HG03378 (cell line): ENCODE measurements around the gene ETV1.

Experiments
- ATAC-seq: cut with Tn5 transposase; IDR thresholded peaks from one replicate; pipeline ENCODE4 v1.9.1; 2021; ENCODE audit warnings: mild to moderate bottlenecking, moderate library complexity; ENCODE audit not compliant: unreplicated experiment

ETV1 gene

DNA sequence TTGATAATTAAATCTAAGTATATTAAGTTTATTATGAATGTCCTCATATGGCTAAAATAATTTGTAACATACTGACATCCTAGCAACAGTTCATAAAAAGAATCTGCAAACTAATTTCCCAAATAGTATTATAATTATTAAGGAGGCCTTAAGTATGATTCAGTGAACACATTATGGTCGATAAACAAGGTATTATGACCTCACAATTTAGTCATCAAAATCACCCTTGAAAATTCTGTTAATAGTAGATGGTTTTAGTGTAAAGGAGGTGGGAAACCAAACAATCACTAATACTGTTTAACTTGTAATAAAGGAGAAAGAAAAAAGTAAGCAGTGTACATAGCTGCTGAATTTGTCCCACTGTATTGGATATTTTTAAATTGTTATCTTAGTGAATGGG lies 2.1 kb downstream of the ETV1 start:
- ATAC-seq: no peak

DNA sequence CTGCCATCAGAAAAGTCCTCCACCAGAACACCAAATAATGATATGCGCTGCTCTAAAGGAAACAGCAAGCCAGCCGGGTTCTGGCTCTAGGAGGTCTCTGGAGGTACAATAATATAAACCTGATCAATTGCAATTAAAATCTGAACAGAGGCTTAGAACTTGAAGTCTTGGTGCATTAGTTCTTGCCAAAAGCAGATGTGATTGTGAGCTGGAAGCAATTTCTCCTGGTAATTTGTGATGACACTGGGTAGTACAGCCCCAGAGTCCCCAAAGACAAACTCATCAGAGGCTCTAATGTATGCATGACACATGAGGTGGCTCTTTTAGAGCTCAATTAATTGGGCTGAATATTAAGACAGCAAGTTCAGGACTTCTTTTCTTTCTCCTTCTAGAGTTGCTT lies 3.3 kb downstream of the ETV1 start:
- ATAC-seq: no peak

DNA sequence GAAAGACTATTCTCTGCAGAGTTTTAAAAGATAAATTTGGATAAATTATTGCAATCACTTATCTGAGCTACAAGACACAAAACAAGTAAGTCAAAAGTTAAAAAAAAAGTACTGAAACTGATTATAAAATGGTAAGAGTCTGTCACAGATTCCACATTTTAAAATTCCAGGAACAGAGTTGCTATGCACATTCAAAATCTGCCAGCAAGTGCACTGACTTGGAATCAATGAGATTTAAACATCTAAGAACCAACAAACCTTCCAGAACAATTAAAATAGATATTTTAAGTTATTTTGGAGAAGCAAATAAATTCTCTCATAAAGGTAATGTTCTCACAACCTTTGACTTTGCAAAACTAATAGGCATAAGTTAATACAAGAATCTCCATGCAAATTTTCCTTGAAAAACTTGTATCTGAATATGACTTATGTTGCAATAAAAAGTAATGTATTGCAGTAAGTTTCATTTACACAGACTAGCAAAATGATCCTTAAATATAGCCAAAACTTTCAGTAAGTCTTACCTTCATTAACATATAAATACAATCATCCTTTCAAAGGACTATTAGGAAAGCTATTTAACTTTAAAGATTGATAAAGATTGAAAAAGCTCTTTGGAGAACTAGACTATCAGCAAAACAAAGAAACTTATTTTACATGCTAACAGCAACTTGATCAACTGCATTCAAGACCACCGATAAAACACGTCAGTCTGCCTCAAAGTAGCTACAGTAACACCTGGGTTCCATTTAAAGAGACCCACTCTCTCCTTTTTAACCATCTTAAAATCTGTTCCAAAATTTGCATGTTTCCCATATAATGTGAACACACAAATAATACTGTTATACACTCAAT lies 4.4 kb downstream of the ETV1 start:
- no peak for ATAC-seq

DNA sequence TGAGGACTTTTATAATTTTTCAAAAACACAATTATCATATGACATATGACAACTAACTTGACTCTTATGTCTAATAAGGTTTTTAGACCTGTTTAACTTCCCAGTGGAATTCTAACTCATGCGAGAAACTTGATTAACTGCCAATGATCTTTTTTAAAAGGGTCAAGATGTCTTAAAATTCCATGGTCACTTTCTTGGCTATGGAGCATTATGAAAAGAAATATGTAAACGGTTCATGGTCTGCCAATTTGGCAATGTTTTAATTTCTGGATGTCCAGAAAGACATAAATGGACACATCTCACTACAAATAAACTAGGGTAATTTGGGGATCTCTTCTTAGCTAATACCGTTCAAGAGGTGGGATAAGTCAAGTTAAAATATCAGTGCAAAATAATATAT lies 5.4 kb downstream of the ETV1 start:
- ATAC-seq: no peak

DNA sequence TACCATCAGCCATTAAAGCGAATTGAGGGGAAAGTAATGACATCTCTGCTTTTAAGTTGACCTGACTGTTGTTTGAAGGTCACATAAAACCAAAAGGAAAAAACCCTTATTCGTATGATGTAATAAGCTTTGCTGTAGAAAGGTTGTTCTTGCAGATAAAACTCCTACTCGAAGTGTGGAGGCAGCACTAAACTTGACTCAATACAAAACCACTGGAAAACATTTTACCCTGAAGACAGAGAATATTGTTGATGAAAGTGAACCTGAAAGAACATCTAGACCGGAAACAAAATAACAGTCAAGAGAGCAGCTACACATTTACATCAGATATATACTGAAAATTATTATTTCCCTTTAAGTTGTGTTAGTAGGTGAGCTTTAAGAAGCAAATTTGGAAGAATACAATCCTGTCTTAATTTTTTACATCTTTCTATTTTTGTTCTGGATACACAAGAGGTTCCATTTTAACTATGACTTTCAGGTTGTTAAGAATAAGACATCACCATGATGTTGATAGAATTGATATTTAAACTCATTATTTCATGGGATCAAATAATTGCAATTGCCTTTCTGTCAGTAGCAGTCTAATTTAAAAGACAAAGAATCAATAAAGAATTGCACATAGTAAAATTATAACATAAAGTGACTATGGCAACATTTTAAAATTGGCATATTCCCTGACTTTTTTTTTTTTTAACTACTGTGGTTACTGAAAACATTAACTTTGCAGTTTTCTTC lies 6.4 kb downstream of the ETV1 start:
- no peak for ATAC-seq

DNA sequence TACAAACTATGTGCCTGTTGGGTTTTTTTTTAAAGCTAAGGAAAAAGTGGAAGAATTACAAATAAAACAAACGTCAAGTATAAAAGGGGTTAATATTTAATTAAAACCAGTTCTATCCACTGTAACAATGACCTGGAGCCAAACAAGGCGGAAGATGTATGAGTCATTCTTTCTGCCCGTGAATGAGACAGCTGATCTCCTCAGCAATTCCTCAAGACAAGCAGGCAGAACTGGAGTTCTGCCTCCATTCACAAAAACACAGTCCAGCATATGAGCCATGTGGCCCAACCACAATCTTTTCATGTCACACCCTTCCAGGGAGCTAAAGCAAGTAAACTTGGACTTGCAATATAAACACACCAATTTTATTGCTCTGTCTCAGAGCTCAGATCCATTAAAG lies 8.4 kb downstream of the ETV1 start:
- ATAC-seq: no peak

- no peak for ATAC-seq
Observed at GRCh38 chr7:13980474-13980873, 9.0 kb downstream of the ETV1 start.

DNA sequence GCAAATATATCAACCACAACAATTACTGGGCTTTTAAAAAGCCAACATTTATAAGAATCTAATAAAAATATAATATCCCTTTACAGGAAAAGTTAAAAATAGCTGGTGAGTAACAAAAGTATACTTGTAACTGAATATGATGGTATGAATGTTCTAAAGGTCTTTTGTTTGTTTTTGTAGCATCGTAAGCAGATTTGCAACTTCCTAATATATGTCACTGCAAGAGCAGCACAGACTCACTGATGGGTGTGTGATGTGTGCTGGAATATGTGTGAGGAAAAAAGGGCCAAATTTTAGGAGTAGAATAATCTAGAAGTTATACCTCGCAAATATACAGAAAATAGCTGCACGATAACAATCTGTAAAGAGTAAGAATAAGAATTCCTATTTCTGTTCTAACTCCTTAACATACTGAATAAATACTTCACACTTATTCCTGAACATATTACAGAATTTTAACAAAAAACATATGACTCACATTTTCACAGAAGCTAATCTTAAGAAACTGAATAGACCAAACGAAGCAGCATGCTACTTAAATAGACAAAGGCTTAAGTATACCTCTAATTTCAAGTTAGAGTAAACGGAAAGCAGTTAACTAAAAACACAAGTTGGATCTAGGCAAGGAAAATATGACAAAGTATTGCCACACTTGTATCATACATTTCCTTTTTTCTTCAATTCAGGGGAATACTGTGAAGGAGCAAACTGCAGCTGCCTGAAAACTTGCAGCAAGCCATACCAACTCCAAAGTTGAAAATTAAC lies 9.6 kb downstream of the ETV1 start:
- no peak for ATAC-seq

DNA sequence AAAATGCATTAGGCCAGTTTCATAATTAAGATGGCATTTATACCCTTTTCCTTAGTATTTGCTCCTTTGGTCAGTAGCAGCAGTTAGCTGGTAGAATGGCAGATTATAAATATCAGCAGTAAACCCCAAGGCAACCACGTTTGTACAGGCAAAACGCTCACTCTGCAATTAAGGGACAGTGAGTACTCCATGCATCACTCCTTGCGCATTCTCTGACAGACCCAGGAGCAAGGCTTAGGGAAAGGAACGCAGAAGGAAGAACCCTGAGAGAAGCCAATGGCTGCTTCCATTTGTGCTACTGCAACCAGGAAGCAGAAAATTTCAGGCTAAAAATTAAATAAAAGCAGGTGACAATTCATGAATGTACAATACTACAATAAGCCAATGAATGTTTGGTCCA lies 12.9 kb downstream of the ETV1 start:
- no peak for ATAC-seq

DNA sequence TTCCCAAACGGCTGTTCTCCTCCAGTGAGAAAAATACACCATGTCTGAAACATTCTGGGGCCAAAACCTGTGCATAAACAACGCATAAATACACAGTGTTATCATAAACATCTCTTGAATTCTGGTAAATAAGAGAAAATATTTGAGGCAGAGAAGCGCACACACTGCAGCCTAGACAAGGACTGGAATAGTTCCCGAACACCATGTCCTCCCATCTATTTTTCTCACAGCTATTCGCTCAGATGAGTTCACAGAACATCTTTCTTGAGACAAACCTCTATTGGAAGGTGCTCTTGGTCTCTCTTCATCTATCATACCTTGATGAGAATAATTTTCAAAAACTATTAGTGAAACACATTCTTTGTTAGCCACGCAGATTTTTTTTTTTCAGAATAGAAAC lies 24.4 kb downstream of the ETV1 start:
- ATAC-seq: no peak

- ATAC-seq: no peak
Observed at GRCh38 chr7:13963925-13964324, 25.5 kb downstream of the ETV1 start.

GRCh38 chr7:13955494-13955893 lies 34.0 kb downstream of the ETV1 start:
- ATAC-seq: no peak

DNA sequence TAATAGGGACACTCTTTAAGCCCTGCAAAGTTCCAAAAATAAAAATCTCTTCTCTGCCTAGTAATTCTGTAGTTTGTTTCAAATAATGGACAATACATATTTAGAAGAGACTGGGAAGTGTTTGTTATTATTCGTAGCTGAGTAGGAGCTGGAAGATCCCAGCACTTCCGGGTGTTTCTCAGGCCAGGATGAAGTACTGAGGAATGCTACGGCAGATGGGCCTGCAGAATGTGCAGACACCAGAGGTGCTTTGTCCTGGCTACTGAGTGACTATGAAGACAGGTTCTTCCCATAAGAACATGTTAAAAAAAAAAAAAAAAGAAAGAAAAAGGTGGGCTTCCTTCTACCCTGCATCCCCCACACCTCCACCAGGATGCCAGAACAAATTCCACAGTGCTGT lies 36.1 kb downstream of the ETV1 start:
- no peak for ATAC-seq

DNA sequence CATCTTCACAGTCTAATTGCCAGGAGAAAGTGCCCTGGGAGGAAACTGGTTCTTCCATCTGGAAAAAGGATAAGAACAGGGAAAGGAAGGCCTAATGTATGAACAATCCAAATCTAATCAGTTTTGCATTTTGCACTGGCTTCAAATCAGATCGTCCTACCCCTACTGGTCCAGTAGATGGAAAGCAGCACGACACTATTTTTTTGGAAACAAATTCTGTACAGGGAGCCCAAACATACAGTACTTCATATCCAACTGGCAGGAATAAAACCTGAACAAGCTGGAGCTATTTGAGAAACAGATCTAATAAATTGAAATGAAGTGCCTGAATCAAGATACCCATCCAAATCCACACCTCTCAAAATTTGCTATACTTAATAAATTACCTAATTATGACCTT lies 36.5 kb downstream of the ETV1 start:
- no peak for ATAC-seq

DNA sequence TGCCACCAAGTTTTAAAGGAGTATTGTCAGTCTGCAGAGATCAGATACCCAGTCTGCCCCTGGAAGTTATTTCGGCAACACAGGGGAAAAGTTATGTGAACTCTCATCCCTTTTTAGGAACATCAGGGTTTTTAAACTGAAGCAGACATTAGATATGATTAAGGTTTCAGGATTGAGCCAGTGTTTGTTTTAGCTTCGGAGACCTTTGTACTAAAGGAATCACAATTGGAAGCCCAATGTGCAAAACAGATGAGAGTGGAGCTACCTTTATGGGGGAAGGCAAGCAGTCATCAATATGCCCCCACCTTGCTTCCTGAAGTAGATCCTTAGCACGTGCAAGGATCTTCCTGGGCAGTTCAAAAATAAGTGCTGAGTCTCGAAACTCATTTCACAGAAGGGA lies 39.5 kb downstream of the ETV1 start:
- no peak for ATAC-seq

DNA sequence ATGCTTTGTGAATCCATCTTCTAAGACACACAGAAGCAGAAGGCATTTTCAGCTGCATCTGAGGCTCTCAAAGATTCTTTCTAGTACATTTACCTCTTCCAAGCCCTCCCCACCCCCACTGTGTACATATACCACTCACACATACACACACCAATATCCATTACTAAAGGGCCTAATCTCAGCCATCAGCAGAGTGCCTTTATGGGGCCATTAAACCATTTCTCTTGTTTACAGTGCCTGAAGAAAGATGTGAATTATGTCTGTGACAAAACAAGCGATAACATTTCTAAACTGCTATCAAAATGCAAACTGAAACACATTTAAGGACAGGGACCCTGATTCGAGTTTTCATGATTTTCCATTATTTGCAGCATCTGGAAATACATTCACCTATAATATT lies 40.0 kb downstream of the ETV1 start:
- no peak for ATAC-seq

DNA sequence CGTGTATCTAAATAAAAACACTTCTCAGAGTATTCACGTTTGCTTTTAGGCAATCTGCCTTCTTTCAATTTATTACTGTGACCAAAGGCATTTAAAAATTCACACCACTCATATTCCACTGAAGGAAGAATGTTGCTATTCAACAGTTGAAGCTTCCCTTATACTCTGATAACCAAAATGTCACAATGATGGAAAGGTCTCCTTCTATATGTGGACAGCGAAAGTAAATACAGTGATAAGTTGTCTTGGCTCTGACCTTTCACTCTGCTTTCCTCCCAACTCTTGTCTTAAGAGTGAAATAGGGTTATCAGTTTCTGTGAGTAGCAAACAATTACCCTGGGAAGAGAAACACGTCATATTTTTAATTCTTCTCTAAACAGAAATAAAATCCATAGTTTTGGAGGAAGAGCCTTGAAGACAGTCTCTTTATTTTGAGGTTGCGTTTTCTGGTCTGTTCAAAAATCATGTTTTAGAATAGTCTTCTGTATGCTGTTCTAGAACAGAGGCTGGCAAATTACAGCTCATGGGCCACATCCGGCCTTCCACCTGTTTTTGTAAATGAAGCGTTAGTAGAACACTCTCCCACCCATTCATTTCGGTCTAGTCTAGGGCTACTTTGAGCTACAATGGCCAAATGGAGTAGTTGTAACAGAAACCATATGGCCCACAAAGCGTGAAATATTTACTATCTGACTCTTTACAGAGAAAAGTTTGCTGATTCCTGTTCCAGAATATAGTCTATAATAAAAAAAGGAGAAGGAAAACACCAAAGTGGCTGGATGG lies 41.3 kb downstream of the ETV1 start:
- ATAC-seq: no peak

- ATAC-seq: no peak
Observed at GRCh38 chr7:13947535-13947934, 41.9 kb downstream of the ETV1 start.

- no peak for ATAC-seq
Observed at GRCh38 chr7:13946181-13946580, 43.3 kb downstream of the ETV1 start.

DNA sequence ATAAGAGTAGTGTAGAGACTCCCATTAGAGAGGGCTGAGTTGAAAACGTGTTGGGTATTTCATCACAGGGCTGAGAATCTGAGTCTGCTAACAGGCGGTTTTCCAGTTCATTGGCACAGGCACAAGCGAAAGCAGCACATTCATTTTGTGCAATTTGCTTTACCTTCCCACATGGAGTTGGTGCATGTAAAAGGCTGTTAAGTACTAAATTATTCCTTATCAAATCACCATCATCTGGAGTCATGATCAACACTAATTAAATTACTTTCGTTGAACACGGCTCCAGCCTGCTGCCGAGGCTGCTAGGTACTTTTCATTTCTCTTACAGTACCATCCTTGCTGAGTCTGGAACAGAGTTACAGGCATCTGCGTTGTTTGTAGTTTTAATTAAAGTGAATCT lies 43.8 kb downstream of the ETV1 start:
- no peak for ATAC-seq

DNA sequence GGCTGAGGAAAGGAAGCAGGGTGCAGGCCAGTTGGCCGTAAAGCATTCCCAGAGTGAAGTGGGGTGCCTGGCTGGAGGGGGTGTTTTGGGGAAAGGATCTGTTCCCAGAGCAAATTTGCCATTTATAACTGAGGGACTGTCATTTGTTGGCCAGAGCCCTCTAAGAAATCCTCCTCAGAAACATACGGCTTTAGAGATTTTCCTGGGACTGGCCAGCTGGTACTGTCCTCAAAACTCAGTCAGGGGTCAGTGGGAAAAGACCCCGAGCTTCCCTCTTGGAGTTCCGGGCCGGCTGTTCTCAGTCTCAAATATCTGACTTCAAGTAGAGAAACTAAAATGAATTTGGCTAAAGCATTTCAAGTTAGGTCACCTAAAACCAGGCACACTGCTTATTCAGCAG lies 55.9 kb downstream of the ETV1 start:
- ATAC-seq: no peak
